Panc1 (cell line): ENCODE results near the gene BMI1.

ENCODE experiments used
- POLR2AphosphoS5 ChIP-seq: IDR thresholded peaks from 2 replicates; pipeline ENCODE4 v1.6.1; 2012; ENCODE audit warnings: mild to moderate bottlenecking, low read depth, low read length, moderate library complexity
- REST ChIP-seq, 2 experiments: IDR thresholded peaks; 2 replicates each; pipeline ENCODE4 v1.6.1; 2011 to 2012; ENCODE audit warnings: low read depth in 2 of 2, control low read depth in 1 of 2, low read length in 1 of 2, mild to moderate bottlenecking in 1 of 2, moderate library complexity in 1 of 2; ENCODE audit not compliant: insufficient read depth in 1 of 2
- TF ChIP-seq, protein P1 (sequence below): fragments of 450-650 bp; IDR thresholded peaks from 2 replicates; pipeline ENCODE4 v1.5.1; 2017; ENCODE audit warnings: mild to moderate bottlenecking

GRCh38 chr10:22344249-22344648, 23.4 kb downstream of the BMI1 start:
- TF ChIP-seq, protein P1, sequence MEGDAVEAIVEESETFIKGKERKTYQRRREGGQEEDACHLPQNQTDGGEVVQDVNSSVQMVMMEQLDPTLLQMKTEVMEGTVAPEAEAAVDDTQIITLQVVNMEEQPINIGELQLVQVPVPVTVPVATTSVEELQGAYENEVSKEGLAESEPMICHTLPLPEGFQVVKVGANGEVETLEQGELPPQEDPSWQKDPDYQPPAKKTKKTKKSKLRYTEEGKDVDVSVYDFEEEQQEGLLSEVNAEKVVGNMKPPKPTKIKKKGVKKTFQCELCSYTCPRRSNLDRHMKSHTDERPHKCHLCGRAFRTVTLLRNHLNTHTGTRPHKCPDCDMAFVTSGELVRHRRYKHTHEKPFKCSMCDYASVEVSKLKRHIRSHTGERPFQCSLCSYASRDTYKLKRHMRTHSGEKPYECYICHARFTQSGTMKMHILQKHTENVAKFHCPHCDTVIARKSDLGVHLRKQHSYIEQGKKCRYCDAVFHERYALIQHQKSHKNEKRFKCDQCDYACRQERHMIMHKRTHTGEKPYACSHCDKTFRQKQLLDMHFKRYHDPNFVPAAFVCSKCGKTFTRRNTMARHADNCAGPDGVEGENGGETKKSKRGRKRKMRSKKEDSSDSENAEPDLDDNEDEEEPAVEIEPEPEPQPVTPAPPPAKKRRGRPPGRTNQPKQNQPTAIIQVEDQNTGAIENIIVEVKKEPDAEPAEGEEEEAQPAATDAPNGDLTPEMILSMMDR: no peak
- no peak for TF ChIP-seq POLR2AphosphoS5
- TF ChIP-seq REST (IDR thresholded peaks at IDR 0.05; ENCODE audit: insufficient read depth in 1 of 2, low read depth in 2 of 2, low read length in 1 of 2): no peak
